Endothelial cell of umbilical vein (primary cell): Measurements from ENCODE around the gene ZFR2. TPM values are rescaled to one million over a fixed set of nuclear protein-coding genes. Genes with fewer than 3 reads are reported as not detected.

ENCODE experiments used
- BruUV-seq: library from RNA; stranded (reverse); fragments of 400-500 nt; replicated peaks from 2 replicates; lab custom pipeline; 2021; lab: Mats Ljungman, UMichigan
- CTCF ChIA-PET: fragments of 300-600, 350-600 bp; sonication (Branson Sonifier 250); formaldehyde crosslinking; loops from one replicate; lab custom pipeline; 2021; ENCODE audit warnings: antibody characterized with exemption, inconsistent platforms; lab: Charles Lee
- POLR2A ChIA-PET: fragments of 300-600, 350-600 bp; sonication (Branson Sonifier 250); formaldehyde crosslinking; loops from one replicate; lab custom pipeline; 2021; ENCODE audit warnings: antibody characterized with exemption, inconsistent platforms; lab: Charles Lee
- DNase-seq: peaks from one replicate; pipeline ENCODE4 v3.0.0-alpha.2; 2011; ENCODE audit warnings: low read depth, low spot score
- FAIRE-seq: peaks from 2 replicates; lab custom pipeline; 2011; peaks lifted over from hg19 to GRCh38; lab: Jason Lieb, UNC
- H2AFZ ChIP-seq: 2 replicates; pipeline ENCODE4 v1.6.0; 2012; ENCODE audit warnings: low read depth, low read length, control low read depth, inconsistent platforms
- H3K27ac ChIP-seq: 2 replicates; pipeline ENCODE4 v1.5.1; 2011; ENCODE audit warnings: low read depth, mild to moderate bottlenecking, control low read depth, low read length, moderate library complexity; ENCODE audit not compliant: insufficient read depth
- H3K27me3 ChIP-seq, 2 experiments: 2 replicates each; pipeline versions ENCODE4 v1.6.0 to v1.6.1; 2011; ENCODE audit warnings: low read length in 2 of 2, mixed read lengths in 1 of 2; ENCODE audit not compliant: control insufficient read depth in 2 of 2, insufficient read depth in 2 of 2
- H3K36me3 ChIP-seq, 2 experiments: 2 replicates in 1 of 2; 3 replicates in 1 of 2; pipeline ENCODE4 v1.5.1; 2011; ENCODE audit warnings: low read length in 2 of 2, mild to moderate bottlenecking in 1 of 2, moderate library complexity in 1 of 2; ENCODE audit not compliant: control insufficient read depth in 2 of 2, insufficient read depth in 2 of 2; ENCODE audit errors: extremely low read depth in 1 of 2
- H3K4me1 ChIP-seq: 3 replicates; pipeline ENCODE4 v1.5.1; 2011; ENCODE audit warnings: mild to moderate bottlenecking, low read length; ENCODE audit not compliant: control insufficient read depth, insufficient read depth; ENCODE audit errors: extremely low read depth
- H3K4me2 ChIP-seq: 2 replicates; pipeline ENCODE4 v1.6.1; 2011; ENCODE audit warnings: low read length, control low read depth, mixed read lengths; ENCODE audit not compliant: insufficient read depth
- H3K4me3 ChIP-seq, 3 experiments: fragments of 200-600 bp in 1 of 3; sonication (generic), shearing (Covaris generic) in 1 of 3; replicated peaks in 1 of 3; 2 replicates each; pipeline ENCODE4 v1.5.1; 2011 to 2016; ENCODE audit warnings: control low read depth in 3 of 3, low read length in 3 of 3, mild to moderate bottlenecking in 2 of 3, inconsistent platforms in 1 of 3, low read depth in 1 of 3, moderate library complexity in 1 of 3; ENCODE audit not compliant: insufficient read depth in 1 of 3
- H3K79me2 ChIP-seq: 2 replicates; pipeline ENCODE4 v1.6.0; 2012; ENCODE audit warnings: low read length, inconsistent platforms; ENCODE audit not compliant: control insufficient read depth, insufficient read depth
- H3K9ac ChIP-seq: replicated peaks from 2 replicates; pipeline ENCODE3; 2011; ENCODE audit warnings: low read length, control low read depth; ENCODE audit not compliant: insufficient read depth; ENCODE audit errors: extremely low read depth
- H3K9me1 ChIP-seq: replicated peaks from 3 replicates; pipeline ENCODE4 v1.6.0; 2011; ENCODE audit warnings: mild to moderate bottlenecking, low read length; ENCODE audit not compliant: control insufficient read depth, insufficient read depth; ENCODE audit errors: extremely low read depth
- H3K9me3 ChIP-seq: replicated peaks from 2 replicates; pipeline ENCODE4 v1.5.1; 2012; ENCODE audit warnings: low read length, inconsistent platforms; ENCODE audit not compliant: control insufficient read depth, insufficient read depth
- H4K20me1 ChIP-seq: replicated peaks from 2 replicates; pipeline ENCODE3; 2011; ENCODE audit warnings: mild to moderate bottlenecking, low read length; ENCODE audit not compliant: control insufficient read depth, insufficient read depth; ENCODE audit errors: extremely low read depth
- CTCF ChIP-seq, 2 donors: IDR thresholded peaks; 1 replicate in 1 of 2; 2 replicates in 1 of 2; pipeline ENCODE4 v1.5.1; 2011; ENCODE audit warnings: low read length in 2 of 2, mild to moderate bottlenecking in 2 of 2, moderate library complexity in 2 of 2, control low read depth in 1 of 2, inconsistent platforms in 1 of 2, low read depth in 1 of 2; ENCODE audit not compliant: insufficient read depth in 1 of 2; ENCODE audit errors: extremely low read depth in 1 of 2
- JUN ChIP-seq: IDR thresholded peaks from 2 replicates; pipeline ENCODE4 v1.6.1; 2011; ENCODE audit warnings: borderline replicate concordance, low read depth; ENCODE audit not compliant: insufficient read length, insufficient read depth
- POLR2A ChIP-seq: IDR thresholded peaks from 2 replicates; pipeline ENCODE4 v1.6.1; 2012; ENCODE audit warnings: low read depth, mild to moderate bottlenecking, control low read depth, low read length
- POLR2AphosphoS5 ChIP-seq: IDR thresholded peaks from 2 replicates; pipeline ENCODE4 v1.6.1; 2012; ENCODE audit warnings: low read depth, mild to moderate bottlenecking, control low read depth, low read length, moderate library complexity; ENCODE audit not compliant: insufficient read depth
- dilution Hi-C: fragments of 300-500 bp; cut with MboI; formaldehyde crosslinking; loops from one replicate; pipeline ENCODE4 v1.15.0; 2019; ENCODE audit warnings: low sequenced_read_pairs; ENCODE audit not compliant: extremely low pct_ligation_motif_present
- intact Hi-C: fragments of 100-400 bp; cut with micrococcal nuclease; formaldehyde crosslinking; loops from one replicate; pipeline ENCODE4 v1.10.0; 2022
- polyA plus RNA-seq, 4 experiments: library from polyadenylated mRNA; depleted of rRNA in 3 of 4; stranded (reverse) in 3 of 4; unstranded in 1 of 4; fragments of >200 nt; gene quantifications; 2 replicates each; pipeline versions ENCODE4 v1.2.1 to v1.2.3, GENCODE V29; 2011 to 2012; ENCODE audit warnings: missing spikeins in 1 of 4
- total RNA-seq: library from RNA; stranded (reverse); gene quantifications from 2 replicates; pipeline ENCODE4 v1.2.3, GENCODE V29; 2021

The ZFR2 gene
- total and polyA plus RNA-seq, 2 donors (not counting 3 experiments of a cell fraction or from before 2014, with no cell fraction given): not detected

- H3K79me2 ChIP-seq: peaks cover 23% of the 10 kb centered on the region
- no peaks in the 10 kb centered on the region for H3K9me3 ChIP-seq
- H3K36me3 ChIP-seq: peaks cover 0 to 7% of the 10 kb centered on the region in 2 experiments
- H3K4me3 ChIP-seq: peak within 1 kb of the TSS; percentile 64 to 93 (median 83)
- POLR2A ChIA-PET: interaction anchor here (0.6 to 1.3 kb wide), 2 partner anchors 64 to 224 kb away, joined by 3 read pairs; partner anchors contain the start of gene EEF2
- H3K27me3 ChIP-seq: no peaks in the 10 kb centered on the region
- intact Hi-C loops: loop anchor here (2.0 kb wide), 1 partner anchor 207 kb away; no protein-coding TSS in a partner anchor
- H4K20me1 ChIP-seq: no peaks in the 10 kb centered on the region
- peak within 1 kb of the TSS; percentile 95 for H3K9ac ChIP-seq
- no peaks in the 10 kb centered on the region for H3K9me1 ChIP-seq
- TF ChIP-seq POLR2A (peak; percentile 88), CTCF (IDR thresholded peaks at IDR 0.05; ENCODE audit: extremely low read depth in 1 of 2, insufficient read depth in 1 of 2, low read depth in 1 of 2, low read length in 2 of 2) (peak; percentile 79), JUN (no peak), POLR2AphosphoS5 (peak; percentile 87)
- peak within 1 kb of the TSS; percentile 63 for H3K4me2 ChIP-seq
- peak within 1 kb of the TSS; percentile 99 for H2AFZ ChIP-seq
- peak within 1 kb of the TSS; percentile 92 for H3K27ac ChIP-seq
- peak; percentile 94 for DNase-seq
- H3K4me1 ChIP-seq: peaks cover 11% of the 10 kb centered on the region
- CTCF ChIA-PET: interaction anchor here (3.6 kb wide), 1 partner anchor 61 kb away, joined by 19 read pairs; no protein-coding TSS in a partner anchor
- dilution Hi-C loops: no loop called here
- no TSS peak for BruUV-seq
- peak; percentile 93 for FAIRE-seq
Measured at GRCh38 chr19:3761382-3762129, 107.3 kb downstream of the ZFR2 start, which contains the start of gene APBA3. Gene APBA3 (minus strand): TSS chr19:3761692. CDS start chr19:3760264, 1,428 bp downstream.
